ENCODE results near the gene UBXN7. TPM values are rescaled to one million over a fixed set of nuclear protein-coding genes. Genes with fewer than 3 reads are reported as not detected.
"Not testable (repeated sequence)": the region's sequence is repeated elsewhere in the genome, so short reads cannot be mapped to it uniquely, and the experiment has no call there.

The UBXN7 gene
- total RNA-seq, 1 experiment from 2014 or later = 67.0 TPM

DNA sequence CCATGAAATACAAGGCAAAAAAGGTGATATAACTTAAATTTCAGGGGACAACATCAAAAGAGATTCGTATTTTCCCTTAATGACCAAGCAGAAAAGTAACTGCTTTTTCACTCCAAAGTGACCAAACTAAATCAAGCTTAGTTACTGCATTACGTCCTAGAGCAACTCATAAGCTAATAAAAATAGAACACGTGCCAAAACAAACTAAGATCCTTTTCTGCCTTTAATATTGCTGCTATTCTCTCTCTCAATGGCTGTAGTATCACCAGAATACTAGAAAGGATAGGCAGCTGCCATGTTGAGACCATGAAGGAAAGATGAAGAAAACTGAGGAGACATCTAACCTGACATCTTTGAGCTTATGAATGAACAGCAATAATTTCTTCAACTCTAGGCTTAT, 43.3 kb downstream of the UBXN7 start:
- intact Hi-C loops (cut with micrococcal nuclease) = no loop called here
- Histone ChIP-seq H3K36me3 (ENCODE audit: control insufficient read depth in 1 of 2, insufficient read depth in 2 of 2, low read length in 2 of 2) (peaks cover 9 to 10% of the 10 kb centered on the region in 2 experiments; a peak in 3 of 4 replicates), H3K4me3 (replicated peaks in 1 of 2; ENCODE audit: low read depth in 1 of 2, low read length in 2 of 2) (no peak overlapping the region), H3K9me2 (ENCODE audit: insufficient read depth) (no peaks in the 10 kb centered on the region), H3K9ac (ENCODE audit: low read length) (no peak overlapping the region), H3K9me3 (ENCODE audit: control insufficient read depth in 1 of 2, insufficient read depth in 1 of 2, low read depth in 1 of 2, low read length in 2 of 2) (no peaks in the 10 kb centered on the region), H3K4me2 (ENCODE audit: low read length) (no peak overlapping the region), H3K4me1 (ENCODE audit: control insufficient read depth in 1 of 2, insufficient read depth in 2 of 2, low read length in 2 of 2) (no peaks in the 10 kb centered on the region), H2AFZ (ENCODE audit: low read depth, low read length, poor library complexity, severe bottlenecking) (no peak overlapping the region), H4K20me1 (ENCODE audit: insufficient read depth) (no peaks in the 10 kb centered on the region), H3K27me3 (ENCODE audit: insufficient read depth, low read length) (no peaks in the 10 kb centered on the region), H3K79me2 (ENCODE audit: insufficient read depth, low read length) (peaks cover 3% of the 10 kb centered on the region), H3K27ac (ENCODE audit: low read depth, low read length) (no peak overlapping the region)
- RAD21 ChIA-PET (ENCODE audit: low non-redundant PET in 1 of 2, low total read pairs in 2 of 2, uncharacterized antibody in 2 of 2, unreplicated experiment in 2 of 2) = no interaction called here
- CTCF ChIA-PET = no interaction called here
- DNase-seq (ENCODE audit: low read depth, low spot score) = no peak
- POLR2A ChIA-PET = no interaction called here
- TF ChIP-seq FOSL1 (IDR thresholded peaks at IDR 0.05; ENCODE audit: low read depth) = no peak
- no peak for TF ChIP-seq SRF (IDR thresholded peaks at IDR 0.05; ENCODE audit: low read depth)
- TF ChIP-seq JUND (IDR thresholded peaks at IDR 0.05) = no peak
- TF ChIP-seq ZNF274 (IDR thresholded peaks at IDR 0.05; ENCODE audit: low read depth, low read length) = no peak
- TF ChIP-seq ATF3 (IDR thresholded peaks at IDR 0.05) = no peak
- ATAC-seq = no peak
- BruUV-seq (replicated peaks) = no TSS peak

DNA sequence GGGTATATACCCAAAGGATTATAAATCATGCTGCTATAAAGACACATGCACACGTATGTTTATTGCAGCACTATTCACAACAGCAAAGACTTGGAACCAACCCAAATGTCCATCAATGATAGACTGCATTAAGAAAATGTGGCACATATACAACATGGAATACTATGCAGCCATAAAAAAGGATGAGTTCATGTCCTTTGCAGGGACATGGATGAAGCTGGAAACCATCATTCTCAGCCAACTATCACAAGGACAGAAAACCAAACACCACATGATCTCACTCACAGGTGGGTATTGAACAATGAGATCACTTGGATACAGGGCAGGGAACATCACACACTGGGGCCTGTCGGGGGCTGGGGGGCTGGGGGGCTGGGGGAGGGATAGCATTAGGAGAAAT, 44.3 kb downstream of the UBXN7 start:
- BruUV-seq (replicated peaks); H3K79me2 ChIP-seq (ENCODE audit: insufficient read depth, low read length); DNase-seq (ENCODE audit: low read depth, low spot score); H3K9ac ChIP-seq (ENCODE audit: low read length); RAD21 ChIA-PET (ENCODE audit: low non-redundant PET in 1 of 2, low total read pairs in 2 of 2, uncharacterized antibody in 2 of 2, unreplicated experiment in 2 of 2); H3K4me2 ChIP-seq (ENCODE audit: low read length); POLR2A ChIA-PET; H3K27me3 ChIP-seq (ENCODE audit: insufficient read depth, low read length); H3K27ac ChIP-seq (ENCODE audit: low read depth, low read length); H3K9me2 ChIP-seq (ENCODE audit: insufficient read depth); H3K4me3 ChIP-seq (replicated peaks in 1 of 2; ENCODE audit: low read depth in 1 of 2, low read length in 2 of 2); H4K20me1 ChIP-seq (ENCODE audit: insufficient read depth); H2AFZ ChIP-seq (ENCODE audit: low read depth, low read length, poor library complexity, severe bottlenecking); intact Hi-C loops (cut with micrococcal nuclease); ATAC-seq; CTCF ChIA-PET; H3K9me3 ChIP-seq (ENCODE audit: control insufficient read depth in 1 of 2, insufficient read depth in 1 of 2, low read depth in 1 of 2, low read length in 2 of 2); H3K4me1 ChIP-seq (ENCODE audit: control insufficient read depth in 1 of 2, insufficient read depth in 2 of 2, low read length in 2 of 2): not testable (repeated sequence)
- H3K36me3 ChIP-seq (ENCODE audit: control insufficient read depth in 1 of 2, insufficient read depth in 2 of 2, low read length in 2 of 2) = peaks cover 9 to 10% of the 10 kb centered on the region in 2 experiments; a peak in 3 of 4 replicates

GRCh38 chr3:196386797-196387196, 45.4 kb downstream of the UBXN7 start:
- H3K27me3 ChIP-seq (ENCODE audit: insufficient read depth, low read length); CTCF ChIA-PET; intact Hi-C loops (cut with micrococcal nuclease); H2AFZ ChIP-seq (ENCODE audit: low read depth, low read length, poor library complexity, severe bottlenecking); H3K27ac ChIP-seq (ENCODE audit: low read depth, low read length); POLR2A ChIA-PET; H3K4me1 ChIP-seq (ENCODE audit: control insufficient read depth in 1 of 2, insufficient read depth in 2 of 2, low read length in 2 of 2); H3K9me2 ChIP-seq (ENCODE audit: insufficient read depth); H3K4me2 ChIP-seq (ENCODE audit: low read length); H3K9me3 ChIP-seq (ENCODE audit: control insufficient read depth in 1 of 2, insufficient read depth in 1 of 2, low read depth in 1 of 2, low read length in 2 of 2); H3K4me3 ChIP-seq (replicated peaks in 1 of 2; ENCODE audit: low read depth in 1 of 2, low read length in 2 of 2); DNase-seq (ENCODE audit: low read depth, low spot score); H3K79me2 ChIP-seq (ENCODE audit: insufficient read depth, low read length); ATAC-seq; H3K9ac ChIP-seq (ENCODE audit: low read length); H4K20me1 ChIP-seq (ENCODE audit: insufficient read depth); BruUV-seq (replicated peaks); RAD21 ChIA-PET (ENCODE audit: low non-redundant PET in 1 of 2, low total read pairs in 2 of 2, uncharacterized antibody in 2 of 2, unreplicated experiment in 2 of 2): not testable (repeated sequence)
- peaks cover 7 to 10% of the 10 kb centered on the region in 2 experiments; a peak in 3 of 4 replicates for H3K36me3 ChIP-seq (ENCODE audit: control insufficient read depth in 1 of 2, insufficient read depth in 2 of 2, low read length in 2 of 2)

- POLR2A ChIA-PET; H3K4me3 ChIP-seq (replicated peaks in 1 of 2; ENCODE audit: low read depth in 1 of 2, low read length in 2 of 2); H3K9ac ChIP-seq (ENCODE audit: low read length); RAD21 ChIA-PET (ENCODE audit: low non-redundant PET in 1 of 2, low total read pairs in 2 of 2, uncharacterized antibody in 2 of 2, unreplicated experiment in 2 of 2); ATAC-seq; H3K9me3 ChIP-seq (ENCODE audit: control insufficient read depth in 1 of 2, insufficient read depth in 1 of 2, low read depth in 1 of 2, low read length in 2 of 2); H3K4me1 ChIP-seq (ENCODE audit: control insufficient read depth in 1 of 2, insufficient read depth in 2 of 2, low read length in 2 of 2); H3K4me2 ChIP-seq (ENCODE audit: low read length); BruUV-seq (replicated peaks); CTCF ChIA-PET; H3K27me3 ChIP-seq (ENCODE audit: insufficient read depth, low read length); intact Hi-C loops (cut with micrococcal nuclease); DNase-seq (ENCODE audit: low read depth, low spot score); H3K27ac ChIP-seq (ENCODE audit: low read depth, low read length); H4K20me1 ChIP-seq (ENCODE audit: insufficient read depth); H2AFZ ChIP-seq (ENCODE audit: low read depth, low read length, poor library complexity, severe bottlenecking); H3K9me2 ChIP-seq (ENCODE audit: insufficient read depth); H3K79me2 ChIP-seq (ENCODE audit: insufficient read depth, low read length): not testable (repeated sequence)
- peaks cover 5 to 10% of the 10 kb centered on the region in 2 experiments; a peak in 3 of 4 replicates for H3K36me3 ChIP-seq (ENCODE audit: control insufficient read depth in 1 of 2, insufficient read depth in 2 of 2, low read length in 2 of 2)
Observed at GRCh38 chr3:196386034-196386433, 46.2 kb downstream of the UBXN7 start.
